ENCODE results near the gene TMEM9.

GRCh38 chr1:201185123-201185453 is 30.8 kb upstream of the TMEM9 start:
- no peak for TF ChIP-seq CTCF (IDR thresholded peaks at IDR 0.05)
- TF ChIP-seq POLR2A (IDR thresholded peaks at IDR 0.05), result no peak
